ENCODE data around the gene C17orf113.

GRCh38 chr17:42018339-42018738 is 32.1 kb downstream of the C17orf113 start:
- TF ChIP-seq CTCF (IDR thresholded peaks at IDR 0.05), result no peak
- no peak for TF ChIP-seq POLR2A (IDR thresholded peaks at IDR 0.05)

All from esophagus squamous epithelium (tissue), 4 donors.